Measurements from ENCODE around the gene RUNX1.
A peak's percentile ranks its signal among the peaks of the same experiment; 100 is the strongest.

Gene RUNX1

DNA sequence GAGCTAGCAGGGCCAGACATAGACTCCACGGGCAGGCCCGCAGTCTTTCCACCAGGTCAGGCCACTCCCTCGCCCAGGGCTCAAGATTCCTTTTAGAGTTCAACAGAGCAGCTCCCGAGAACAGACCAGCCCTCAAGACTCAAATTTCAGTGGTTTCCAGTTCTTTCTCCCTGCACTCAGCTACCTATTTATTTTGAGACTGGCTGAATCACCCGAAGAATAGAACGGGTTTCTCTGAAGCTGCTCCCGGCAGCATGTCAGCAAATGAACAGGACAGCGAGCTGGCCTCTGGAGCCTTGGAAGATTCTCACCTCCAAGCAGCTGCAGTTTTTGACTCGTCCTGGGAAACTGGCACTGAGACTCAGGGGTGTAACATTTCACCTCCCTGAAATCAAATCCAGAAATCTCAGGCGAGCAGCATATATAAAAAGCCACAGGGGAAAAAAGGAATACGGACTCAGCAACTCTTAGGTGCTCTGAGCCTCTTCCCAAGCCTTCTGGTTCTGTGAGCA lies 202.4 kb downstream of the RUNX1 start:
- DNase-seq (ENCODE audit: low spot score), result peak; percentile 67

DNA sequence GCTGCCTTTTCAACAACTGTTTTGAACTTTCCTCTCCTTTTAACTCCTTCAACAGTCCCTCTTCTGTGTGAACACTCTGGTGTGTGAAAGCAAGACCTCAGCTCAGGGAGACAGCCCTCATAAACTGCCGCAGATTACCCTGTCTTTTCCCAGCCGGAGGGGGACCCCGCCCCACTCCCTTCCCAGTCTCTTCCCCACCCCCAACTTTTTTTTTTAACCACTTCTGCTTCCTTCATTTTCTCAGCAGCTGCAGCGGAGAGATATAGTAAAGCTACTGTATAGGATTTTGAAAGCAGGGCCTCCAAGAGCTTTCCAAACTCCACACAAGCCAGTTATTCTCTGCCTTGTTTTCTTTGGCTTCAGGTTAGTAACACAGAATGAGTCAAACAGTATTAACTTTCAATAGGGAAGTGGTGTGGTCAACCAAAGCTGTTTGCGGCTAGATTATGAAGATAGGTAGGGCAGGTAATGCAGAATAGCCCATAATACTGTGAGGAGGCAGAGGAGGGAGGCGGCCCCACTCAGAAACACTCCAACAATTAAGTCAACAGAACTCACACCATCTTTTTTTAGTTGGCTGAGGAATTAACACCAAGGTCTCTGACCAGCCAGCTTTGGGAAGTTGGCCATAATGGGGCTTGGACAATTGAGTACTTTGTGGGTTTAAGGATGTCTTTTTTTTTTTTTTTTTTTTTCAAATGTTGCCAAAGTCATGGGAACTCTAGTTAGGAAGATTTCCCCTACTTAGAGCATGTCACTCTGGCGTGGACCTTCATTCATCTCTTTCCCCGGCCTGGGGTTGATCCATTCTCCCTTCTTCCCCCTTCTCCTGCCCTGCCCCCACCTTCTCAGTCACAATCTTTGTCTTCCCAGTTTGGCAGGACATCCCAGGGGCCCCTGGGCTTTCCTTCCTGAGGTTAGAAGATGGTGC lies 203.3 kb downstream of the RUNX1 start:
- peak; percentile 38 for DNase-seq (ENCODE audit: low spot score)

GRCh38 chr21:34844924-34845238 lies 204.2 kb downstream of the RUNX1 start:
- no peak for DNase-seq (ENCODE audit: low spot score)

GRCh38 chr21:34844013-34844923 lies 204.8 kb downstream of the RUNX1 start:
- no peak for DNase-seq (ENCODE audit: low spot score)

DNA sequence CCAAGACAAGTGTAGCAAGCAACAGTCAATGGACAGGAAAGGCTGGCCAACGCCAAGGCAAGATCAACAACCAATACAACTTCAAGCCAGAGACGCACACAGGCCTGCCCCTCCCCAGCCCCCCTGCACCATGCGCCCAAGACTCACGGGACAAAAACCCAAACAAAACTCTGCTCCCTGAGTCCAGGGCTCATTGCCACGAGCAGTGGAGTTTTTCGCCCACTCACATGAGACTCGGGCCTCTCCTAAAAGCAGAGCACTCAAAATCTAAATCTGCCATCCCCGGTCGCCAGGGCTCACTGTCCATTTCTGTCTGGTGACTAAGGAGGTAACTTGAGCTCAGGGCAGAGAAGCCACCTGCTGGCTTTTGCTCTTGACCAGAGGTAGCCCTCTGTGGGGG lies 205.5 kb downstream of the RUNX1 start:
- DNase-seq (ENCODE audit: low spot score), result no peak

GRCh38 chr21:34841154-34841553 lies 207.9 kb downstream of the RUNX1 start:
- DNase-seq (ENCODE audit: low spot score), result no peak

DNA sequence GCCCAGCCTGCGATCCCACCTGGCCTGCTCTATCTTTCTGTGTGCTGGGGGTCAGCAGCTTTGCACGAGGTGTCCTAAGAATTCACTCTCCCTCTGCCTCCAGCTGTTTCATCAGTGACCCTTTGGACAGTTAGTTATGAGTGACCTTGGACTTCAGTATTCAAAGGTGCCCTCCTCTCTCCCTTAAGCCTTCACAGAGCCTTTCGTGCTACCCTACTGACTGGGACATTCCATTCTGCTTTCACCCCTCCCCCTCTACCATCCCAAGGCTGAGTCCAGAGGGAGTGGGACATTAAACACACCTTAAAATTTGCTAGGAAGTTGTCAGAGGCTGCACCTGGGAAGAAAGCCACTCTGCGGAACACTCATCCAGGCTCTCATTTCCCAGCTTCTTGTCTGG lies 208.4 kb downstream of the RUNX1 start:
- DNase-seq (ENCODE audit: low spot score), result no peak

- DNase-seq (ENCODE audit: low spot score), result no peak
Observed at GRCh38 chr21:34838956-34839820, 209.9 kb downstream of the RUNX1 start.

- no peak for DNase-seq (ENCODE audit: low spot score)
Observed at GRCh38 chr21:34836933-34837505, 212.1 kb downstream of the RUNX1 start.

DNA sequence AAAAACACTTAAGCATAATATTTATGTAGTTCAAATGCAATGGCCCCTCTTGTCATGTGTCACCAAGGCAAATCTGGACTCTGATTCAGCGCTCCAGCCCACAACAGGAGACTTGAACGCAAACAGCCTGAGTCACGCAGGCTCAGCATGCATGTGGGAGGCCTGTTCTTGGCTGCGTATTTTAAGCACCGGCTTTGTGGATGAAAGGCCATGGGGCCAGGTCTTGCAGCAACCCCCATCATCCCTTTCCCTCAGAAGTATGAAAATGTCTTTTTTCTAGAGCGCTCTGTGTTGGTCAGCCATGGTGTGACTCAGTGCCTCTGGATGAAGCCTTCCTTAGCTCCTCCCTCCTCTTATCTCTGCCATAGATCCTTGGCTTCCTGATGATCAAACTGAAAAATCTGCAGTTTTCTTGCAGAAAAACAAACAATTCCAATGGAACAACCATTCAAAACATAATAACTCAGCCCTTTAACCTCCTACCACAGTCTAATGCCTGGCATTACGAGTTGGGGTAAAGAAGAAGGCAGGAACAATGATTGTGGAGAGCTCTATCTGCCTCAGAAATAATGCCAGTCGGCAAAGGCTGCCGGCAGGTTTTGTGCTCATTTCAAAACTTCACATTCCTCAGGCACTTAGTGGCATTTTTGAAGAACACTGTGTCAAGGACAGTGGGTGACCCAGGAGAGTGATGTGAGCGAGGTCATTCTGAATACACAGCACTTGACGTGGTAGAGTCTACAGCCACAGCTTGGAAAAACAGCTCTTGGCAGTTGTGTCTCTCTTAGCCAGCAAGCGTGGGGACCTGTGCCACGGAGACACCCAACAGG lies 212.8 kb downstream of the RUNX1 start:
- peak; percentile 90 for DNase-seq (ENCODE audit: low spot score)

- DNase-seq (ENCODE audit: low spot score), result no peak
Observed at GRCh38 chr21:34835526-34835925, 213.6 kb downstream of the RUNX1 start.

- no peak for DNase-seq (ENCODE audit: low spot score)
Observed at GRCh38 chr21:34834852-34835501, 214.1 kb downstream of the RUNX1 start.

DNA sequence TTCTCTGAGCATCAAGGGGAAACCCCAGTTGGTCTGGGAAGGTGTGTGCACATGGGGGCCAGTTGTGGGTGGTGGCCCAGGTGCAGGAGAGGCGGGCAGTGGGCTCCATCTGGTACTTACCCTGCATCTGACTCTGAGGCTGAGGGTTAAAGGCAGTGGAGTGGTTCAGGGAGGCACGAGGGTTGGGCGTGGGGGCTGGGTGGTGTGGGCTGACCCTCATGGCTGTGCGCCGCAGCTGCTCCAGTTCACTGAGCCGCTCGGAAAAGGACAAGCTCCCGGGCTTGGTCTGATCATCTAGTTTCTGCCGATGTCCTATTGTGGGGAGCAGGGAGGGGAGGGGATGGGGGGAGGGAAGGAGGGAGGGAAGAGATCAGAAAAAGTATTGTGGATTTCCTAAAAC lies 214.8 kb downstream of the RUNX1 start:
- no peak for DNase-seq (ENCODE audit: low spot score)

DNA sequence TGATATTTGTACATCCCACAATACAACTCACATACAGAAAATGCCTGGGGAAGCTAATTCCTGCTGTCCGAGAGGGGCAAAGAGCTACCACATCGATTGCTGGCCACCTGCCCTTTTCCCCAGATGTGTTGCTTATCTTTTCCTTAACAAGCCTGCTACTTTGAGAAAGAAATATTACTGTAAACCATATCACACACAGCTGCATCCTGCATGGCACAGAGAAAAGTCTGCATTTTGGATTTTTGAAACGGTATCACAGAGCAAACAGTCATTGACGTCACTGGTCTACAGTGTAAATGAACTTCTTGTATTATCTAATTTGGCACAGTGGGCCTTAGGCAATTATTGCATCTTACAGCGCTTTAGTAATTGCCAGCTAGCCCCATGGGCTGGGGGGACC lies 215.6 kb downstream of the RUNX1 start:
- DNase-seq (ENCODE audit: low spot score), result no peak

- no peak for DNase-seq (ENCODE audit: low spot score)
Observed at GRCh38 chr21:34830386-34831170, 218.5 kb downstream of the RUNX1 start.

GRCh38 chr21:34827445-34828235 lies 221.5 kb downstream of the RUNX1 start:
- DNase-seq (ENCODE audit: low spot score), result no peak

DNA sequence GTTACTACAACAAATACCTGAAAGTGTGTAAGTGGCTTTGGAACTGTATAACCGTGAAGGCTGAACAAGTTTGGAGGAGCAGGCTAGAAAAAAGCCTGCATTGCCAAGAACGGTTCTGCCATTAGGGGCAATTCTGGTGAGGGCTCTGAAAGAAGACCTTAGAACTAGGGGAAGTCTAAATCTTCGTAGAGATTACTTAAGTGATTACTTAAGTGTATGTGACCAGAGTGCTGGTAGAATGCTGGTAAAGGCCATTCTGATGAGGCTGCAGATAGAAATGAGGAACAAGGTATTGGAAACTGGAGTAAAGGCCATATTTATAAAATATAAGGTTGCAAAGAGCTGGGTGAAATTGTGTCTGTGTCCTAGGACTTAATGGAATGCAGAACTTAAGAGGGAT lies 222.3 kb downstream of the RUNX1 start:
- DNase-seq (ENCODE audit: low spot score), result no peak

- no peak for DNase-seq (ENCODE audit: low spot score)
Observed at GRCh38 chr21:34825948-34826548, 223.1 kb downstream of the RUNX1 start.

All from AG08396 (cell line).